Measurements from ENCODE around the gene MALAT1. TPM values are rescaled to one million over a fixed set of nuclear protein-coding genes. Genes with fewer than 3 reads are reported as not detected.
A peak's percentile ranks its signal among the peaks of the same experiment; 100 is the strongest.

MALAT1 gene
- total and polyA plus RNA-seq, 2 of the 13 experiments (the other 11 are each of a cell fraction or from before 2014, with no cell fraction given), result 143 to 1,237 TPM

- TF ChIP-seq, protein P1, sequence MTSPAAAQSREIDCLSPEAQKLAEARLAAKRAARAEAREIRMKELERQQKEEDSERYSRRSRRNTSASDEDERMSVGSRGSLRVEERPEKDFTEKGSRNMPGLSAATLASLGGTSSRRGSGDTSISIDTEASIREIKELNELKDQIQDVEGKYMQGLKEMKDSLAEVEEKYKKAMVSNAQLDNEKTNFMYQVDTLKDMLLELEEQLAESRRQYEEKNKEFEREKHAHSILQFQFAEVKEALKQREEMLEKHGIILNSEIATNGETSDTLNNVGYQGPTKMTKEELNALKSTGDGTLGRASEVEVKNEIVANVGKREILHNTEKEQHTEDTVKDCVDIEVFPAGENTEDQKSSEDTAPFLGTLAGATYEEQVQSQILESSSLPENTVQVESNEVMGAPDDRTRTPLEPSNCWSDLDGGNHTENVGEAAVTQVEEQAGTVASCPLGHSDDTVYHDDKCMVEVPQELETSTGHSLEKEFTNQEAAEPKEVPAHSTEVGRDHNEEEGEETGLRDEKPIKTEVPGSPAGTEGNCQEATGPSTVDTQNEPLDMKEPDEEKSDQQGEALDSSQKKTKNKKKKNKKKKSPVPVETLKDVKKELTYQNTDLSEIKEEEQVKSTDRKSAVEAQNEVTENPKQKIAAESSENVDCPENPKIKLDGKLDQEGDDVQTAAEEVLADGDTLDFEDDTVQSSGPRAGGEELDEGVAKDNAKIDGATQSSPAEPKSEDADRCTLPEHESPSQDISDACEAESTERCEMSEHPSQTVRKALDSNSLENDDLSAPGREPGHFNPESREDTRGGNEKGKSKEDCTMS (CRISPR knock-in tag; conservative IDR thresholded peaks at IDR 0.05), result no peak
- TF ChIP-seq ZNF333 (CRISPR knock-in tag; IDR thresholded peaks at IDR 0.05; ENCODE audit: borderline replicate concordance), result no peak
- TF ChIP-seq, protein P2, sequence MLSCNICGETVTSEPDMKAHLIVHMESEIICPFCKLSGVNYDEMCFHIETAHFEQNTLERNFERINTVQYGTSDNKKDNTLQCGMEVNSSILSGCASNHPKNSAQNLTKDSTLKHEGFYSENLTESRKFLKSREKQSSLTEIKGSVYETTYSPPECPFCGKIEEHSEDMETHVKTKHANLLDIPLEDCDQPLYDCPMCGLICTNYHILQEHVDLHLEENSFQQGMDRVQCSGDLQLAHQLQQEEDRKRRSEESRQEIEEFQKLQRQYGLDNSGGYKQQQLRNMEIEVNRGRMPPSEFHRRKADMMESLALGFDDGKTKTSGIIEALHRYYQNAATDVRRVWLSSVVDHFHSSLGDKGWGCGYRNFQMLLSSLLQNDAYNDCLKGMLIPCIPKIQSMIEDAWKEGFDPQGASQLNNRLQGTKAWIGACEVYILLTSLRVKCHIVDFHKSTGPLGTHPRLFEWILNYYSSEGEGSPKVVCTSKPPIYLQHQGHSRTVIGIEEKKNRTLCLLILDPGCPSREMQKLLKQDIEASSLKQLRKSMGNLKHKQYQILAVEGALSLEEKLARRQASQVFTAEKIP (CRISPR knock-in tag; IDR thresholded peaks at IDR 0.05; ENCODE audit: borderline replicate concordance), result no peak
- no peak for TF ChIP-seq ZNF703 (CRISPR knock-in tag; IDR thresholded peaks at IDR 0.05; ENCODE audit: borderline replicate concordance)
- no peak for TF ChIP-seq TCF7L2 (IDR thresholded peaks at IDR 0.05; ENCODE audit: low read depth, low read length)
- no peak for TF ChIP-seq MEF2D (CRISPR knock-in tag; IDR thresholded peaks at IDR 0.05)
- TF ChIP-seq HNF4A (CRISPR knock-in tag; IDR thresholded peaks at IDR 0.05), result no peak
- TF ChIP-seq MBNL3 (CRISPR knock-in tag; conservative IDR thresholded peaks at IDR 0.05), result no peak
- TF ChIP-seq ZNF557 (CRISPR knock-in tag; IDR thresholded peaks at IDR 0.05), result no peak
- TF ChIP-seq IRF2 (CRISPR knock-in tag; IDR thresholded peaks at IDR 0.05), result no peak
- TF ChIP-seq THYN1 (CRISPR knock-in tag; IDR thresholded peaks at IDR 0.05; ENCODE audit: borderline replicate concordance, low read depth), result no peak
- no peak for TF ChIP-seq ZSCAN25 (CRISPR knock-in tag; IDR thresholded peaks at IDR 0.05)
- TF ChIP-seq, protein P3, sequence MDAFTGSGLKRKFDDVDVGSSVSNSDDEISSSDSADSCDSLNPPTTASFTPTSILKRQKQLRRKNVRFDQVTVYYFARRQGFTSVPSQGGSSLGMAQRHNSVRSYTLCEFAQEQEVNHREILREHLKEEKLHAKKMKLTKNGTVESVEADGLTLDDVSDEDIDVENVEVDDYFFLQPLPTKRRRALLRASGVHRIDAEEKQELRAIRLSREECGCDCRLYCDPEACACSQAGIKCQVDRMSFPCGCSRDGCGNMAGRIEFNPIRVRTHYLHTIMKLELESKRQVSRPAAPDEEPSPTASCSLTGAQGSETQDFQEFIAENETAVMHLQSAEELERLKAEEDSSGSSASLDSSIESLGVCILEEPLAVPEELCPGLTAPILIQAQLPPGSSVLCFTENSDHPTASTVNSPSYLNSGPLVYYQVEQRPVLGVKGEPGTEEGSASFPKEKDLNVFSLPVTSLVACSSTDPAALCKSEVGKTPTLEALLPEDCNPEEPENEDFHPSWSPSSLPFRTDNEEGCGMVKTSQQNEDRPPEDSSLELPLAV (CRISPR knock-in tag; conservative IDR thresholded peaks at IDR 0.05; ENCODE audit: low read depth), result no peak
- no peak for TF ChIP-seq RAD51 (IDR thresholded peaks at IDR 0.05; ENCODE audit: borderline replicate concordance)
- peak; percentile 63; the same call in 1 of the 2 replicates for TF ChIP-seq ZFX (CRISPR knock-in tag; IDR thresholded peaks at IDR 0.05; ENCODE audit: low read depth)
- no peak for TF ChIP-seq RFX3 (CRISPR knock-in tag; IDR thresholded peaks at IDR 0.05)
- no peak for TF ChIP-seq ZHX2 (IDR thresholded peaks at IDR 0.05; ENCODE audit: low read depth)
- TF ChIP-seq ZHX2 (CRISPR knock-in tag; IDR thresholded peaks at IDR 0.05; ENCODE audit: borderline replicate concordance), result no peak
These were observed 44.0 kb upstream of the MALAT1 start (continued) for GRCh38 chr11:65454696-65455456.

All from HepG2 (cell line).